ENCODE data around the gene PLA2G15.

PLA2G15 gene

DNA sequence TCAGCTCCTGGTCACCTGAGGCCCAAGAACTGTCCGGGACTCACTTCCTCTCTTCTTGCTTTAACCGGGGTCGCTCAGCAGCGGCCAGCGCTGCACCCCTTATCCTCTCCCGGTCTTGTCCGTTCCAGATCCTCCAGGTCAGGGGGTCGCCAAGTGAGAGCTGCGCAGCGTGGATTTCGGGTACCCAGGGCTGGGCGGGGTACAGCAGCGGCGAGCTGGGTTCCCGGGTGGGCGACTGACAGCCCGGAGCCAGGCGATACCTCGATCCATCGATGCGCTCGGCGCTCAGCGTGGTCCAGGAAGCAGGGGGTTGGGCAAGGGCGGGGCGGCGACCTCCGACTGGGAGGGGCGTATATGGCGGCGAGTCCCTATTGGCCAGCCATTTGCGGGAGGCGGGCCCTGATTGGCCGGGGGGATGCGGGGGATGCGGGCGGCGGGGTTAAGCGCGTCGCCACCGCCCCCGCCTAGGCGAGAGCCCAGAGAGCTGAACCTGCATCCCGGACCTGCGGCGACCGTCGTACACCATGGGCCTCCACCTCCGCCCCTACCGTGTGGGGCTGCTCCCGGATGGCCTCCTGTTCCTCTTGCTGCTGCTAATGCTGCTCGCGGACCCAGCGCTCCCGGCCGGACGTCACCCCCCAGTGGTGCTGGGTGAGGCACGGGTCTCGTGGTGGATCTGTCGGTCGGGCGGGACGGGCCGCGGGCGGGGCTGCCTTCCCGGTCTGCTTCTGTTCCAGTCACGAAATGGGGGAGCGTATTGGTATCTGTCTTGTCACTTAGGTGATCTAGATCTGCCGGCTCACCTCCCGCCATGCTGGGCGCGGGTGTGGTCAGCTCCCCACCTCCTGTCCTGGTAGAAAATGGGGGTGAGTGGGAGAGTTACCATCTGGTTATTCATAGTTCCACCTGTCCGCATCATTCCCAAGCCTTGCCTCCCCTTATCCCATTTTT lies at the start of gene PLA2G15 (continued):
- TF ChIP-seq, protein P1, sequence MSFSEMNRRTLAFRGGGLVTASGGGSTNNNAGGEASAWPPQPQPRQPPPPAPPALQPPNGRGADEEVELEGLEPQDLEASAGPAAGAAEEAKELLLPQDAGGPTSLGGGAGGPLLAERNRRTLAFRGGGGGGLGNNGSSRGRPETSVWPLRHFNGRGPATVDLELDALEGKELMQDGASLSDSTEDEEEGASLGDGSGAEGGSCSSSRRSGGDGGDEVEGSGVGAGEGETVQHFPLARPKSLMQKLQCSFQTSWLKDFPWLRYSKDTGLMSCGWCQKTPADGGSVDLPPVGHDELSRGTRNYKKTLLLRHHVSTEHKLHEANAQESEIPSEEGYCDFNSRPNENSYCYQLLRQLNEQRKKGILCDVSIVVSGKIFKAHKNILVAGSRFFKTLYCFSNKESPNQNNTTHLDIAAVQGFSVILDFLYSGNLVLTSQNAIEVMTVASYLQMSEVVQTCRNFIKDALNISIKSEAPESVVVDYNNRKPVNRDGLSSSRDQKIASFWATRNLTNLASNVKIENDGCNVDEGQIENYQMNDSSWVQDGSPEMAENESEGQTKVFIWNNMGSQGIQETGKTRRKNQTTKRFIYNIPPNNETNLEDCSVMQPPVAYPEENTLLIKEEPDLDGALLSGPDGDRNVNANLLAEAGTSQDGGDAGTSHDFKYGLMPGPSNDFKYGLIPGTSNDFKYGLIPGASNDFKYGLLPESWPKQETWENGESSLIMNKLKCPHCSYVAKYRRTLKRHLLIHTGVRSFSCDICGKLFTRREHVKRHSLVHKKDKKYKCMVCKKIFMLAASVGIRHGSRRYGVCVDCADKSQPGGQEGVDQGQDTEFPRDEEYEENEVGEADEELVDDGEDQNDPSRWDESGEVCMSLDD (tag by site-specific recombination; IDR thresholded peaks at IDR 0.05), result peak; percentile 56
- TF ChIP-seq ZFP69B (tag by site-specific recombination; IDR thresholded peaks at IDR 0.05) (no peak), OVOL3 (tag by site-specific recombination; IDR thresholded peaks at IDR 0.05) (no peak), ZNF704 (tag by site-specific recombination; IDR thresholded peaks at IDR 0.05) (no peak), ZNF341 (tag by site-specific recombination; IDR thresholded peaks at IDR 0.05; ENCODE audit: low read depth) (peak; percentile 62), ZNF600 (tag by site-specific recombination; IDR thresholded peaks at IDR 0.05) (peak; percentile 92), ZNF174 (tag by site-specific recombination; IDR thresholded peaks at IDR 0.05) (no peak), ZNF239 (tag by site-specific recombination; IDR thresholded peaks at IDR 0.05) (no peak), ZNF223 (tag by site-specific recombination; IDR thresholded peaks at IDR 0.05) (peak; percentile 89), ZNF660 (tag by site-specific recombination; IDR thresholded peaks at IDR 0.05) (no peak), ZNF76 (tag by site-specific recombination; IDR thresholded peaks at IDR 0.05; ENCODE audit: borderline replicate concordance, low read depth) (peak; percentile 57; the same call in 1 of the 2 replicates), ZNF639 (tag by site-specific recombination; IDR thresholded peaks at IDR 0.05) (0 out of 2 replicates have a peak, but pooled peaks have one; percentile 18), ZNF274 (IDR thresholded peaks at IDR 0.05; ENCODE audit: low read length) (no peak), ZNF274 (tag by site-specific recombination; IDR thresholded peaks at IDR 0.05; ENCODE audit: borderline replicate concordance) (no peak), ZNF133 (tag by site-specific recombination; IDR thresholded peaks at IDR 0.05) (no peak), ZNF701 (tag by site-specific recombination; IDR thresholded peaks at IDR 0.05) (no peak), ZNF747 (tag by site-specific recombination; IDR thresholded peaks at IDR 0.05) (no peak), SP2 (tag by site-specific recombination; IDR thresholded peaks at IDR 0.05) (peak; percentile 99), ZNF169 (tag by site-specific recombination; IDR thresholded peaks at IDR 0.05) (no peak), ZNF596 (tag by site-specific recombination; IDR thresholded peaks at IDR 0.05) (no peak), MZF1 (tag by site-specific recombination; IDR thresholded peaks at IDR 0.05; ENCODE audit: borderline replicate concordance) (no peak), ZNF138 (tag by site-specific recombination; IDR thresholded peaks at IDR 0.05; ENCODE audit: borderline replicate concordance) (no peak), ZXDB (tag by site-specific recombination; IDR thresholded peaks at IDR 0.05) (peak; percentile 92), ZNF830 (tag by site-specific recombination; IDR thresholded peaks at IDR 0.05; ENCODE audit: low read depth) (no peak), ZNF580 (tag by site-specific recombination; IDR thresholded peaks at IDR 0.05) (peak; percentile 88), ZBTB11 (tag by site-specific recombination; conservative IDR thresholded peaks at IDR 0.05; ENCODE audit: low read depth) (no peak; the same call in none of the 2 replicates)
- TF ChIP-seq, protein P2, sequence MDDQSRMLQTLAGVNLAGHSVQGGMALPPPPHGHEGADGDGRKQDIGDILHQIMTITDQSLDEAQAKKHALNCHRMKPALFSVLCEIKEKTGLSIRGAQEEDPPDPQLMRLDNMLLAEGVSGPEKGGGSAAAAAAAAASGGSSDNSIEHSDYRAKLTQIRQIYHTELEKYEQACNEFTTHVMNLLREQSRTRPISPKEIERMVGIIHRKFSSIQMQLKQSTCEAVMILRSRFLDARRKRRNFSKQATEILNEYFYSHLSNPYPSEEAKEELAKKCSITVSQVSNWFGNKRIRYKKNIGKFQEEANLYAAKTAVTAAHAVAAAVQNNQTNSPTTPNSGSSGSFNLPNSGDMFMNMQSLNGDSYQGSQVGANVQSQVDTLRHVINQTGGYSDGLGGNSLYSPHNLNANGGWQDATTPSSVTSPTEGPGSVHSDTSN (CRISPR knock-in tag; IDR thresholded peaks at IDR 0.05), result no peak

All from HEK293 (cell line).